CD8-positive, alpha-beta memory T cell (primary cell): Measurements from ENCODE around the gene TRIM8. TPM values are rescaled to one million over a fixed set of nuclear protein-coding genes. Genes with fewer than 3 reads are reported as not detected.
A peak's percentile ranks its signal among the peaks of the same experiment; 100 is the strongest.
"Not testable (repeated sequence)": the region's sequence is repeated elsewhere in the genome, so short reads cannot be mapped to it uniquely, and the experiment has no call there.

Experiments
- CTCF ChIA-PET: fragments of 350-600 bp; sonication (Branson Sonifier 250); formaldehyde crosslinking; loops from one replicate; lab custom pipeline; 2021; ENCODE audit warnings: antibody characterized with exemption; lab: Charles Lee
- POLR2A ChIA-PET: fragments of 350-600 bp; sonication (Branson Sonifier 250); formaldehyde crosslinking; loops from one replicate; lab custom pipeline; 2021; ENCODE audit warnings: antibody characterized with exemption; lab: Charles Lee
- DNase-seq, 5 donors: peaks; one replicate each; pipeline versions ENCODE4 v3.0.0 to v3.0.0-alpha.2; 2020 to 2022; ENCODE audit warnings: mixed read lengths in 1 of 5
- H3K27ac ChIP-seq: one replicate; pipeline ENCODE4 v1.7.0; 2013; ENCODE audit warnings: low read depth, mild to moderate bottlenecking, low read length, moderate library complexity
- H3K27me3 ChIP-seq: 2 replicates; pipeline ENCODE4 v1.7.0; 2013; ENCODE audit warnings: low read length, mild to moderate bottlenecking; ENCODE audit not compliant: insufficient read depth, poor library complexity, severe bottlenecking
- H3K36me3 ChIP-seq: 2 replicates; pipeline ENCODE4 v1.7.0; 2013; ENCODE audit warnings: mild to moderate bottlenecking, low read length, moderate library complexity; ENCODE audit not compliant: insufficient read depth
- H3K4me1 ChIP-seq: 2 replicates; pipeline ENCODE4 v1.7.0; 2013; ENCODE audit warnings: mild to moderate bottlenecking, low read length, moderate library complexity; ENCODE audit not compliant: insufficient read depth
- H3K4me3 ChIP-seq: 2 replicates; pipeline ENCODE4 v1.7.0; 2013; ENCODE audit warnings: mild to moderate bottlenecking, low read length
- H3K9me3 ChIP-seq: 2 replicates; pipeline ENCODE4 v1.7.0; 2013; ENCODE audit warnings: mild to moderate bottlenecking, low read length
- H3K27ac Mint-ChIP-seq, 8 donors: one replicate each; pipeline ENCODE4 v1.8.0; 2020 to 2021; ENCODE audit warnings: mixed read lengths in 8 of 8, mild to moderate bottlenecking in 6 of 8, inconsistent platforms in 3 of 8, moderate library complexity in 3 of 8
- H3K27me3 Mint-ChIP-seq, 2 donors: one replicate each; pipeline ENCODE4 v1.8.0; 2020 to 2021; ENCODE audit warnings: mixed read lengths in 2 of 2, mild to moderate bottlenecking in 1 of 2, moderate library complexity in 1 of 2
- H3K36me3 Mint-ChIP-seq, 3 donors: one replicate each; pipeline ENCODE4 v1.8.0; 2020 to 2021; ENCODE audit warnings: mixed read lengths in 3 of 3, inconsistent platforms in 1 of 3, mild to moderate bottlenecking in 1 of 3
- H3K4me1 Mint-ChIP-seq, 3 donors: one replicate each; pipeline ENCODE4 v1.8.0; 2020 to 2021; ENCODE audit warnings: mixed read lengths in 3 of 3, inconsistent platforms in 1 of 3, mild to moderate bottlenecking in 1 of 3
- H3K4me3 Mint-ChIP-seq, 7 donors: one replicate each; pipeline ENCODE4 v1.8.0; 2020 to 2021; ENCODE audit warnings: mixed read lengths in 7 of 7, mild to moderate bottlenecking in 6 of 7, moderate library complexity in 4 of 7, inconsistent platforms in 2 of 7
- H3K9me3 Mint-ChIP-seq, 5 donors: one replicate each; pipeline ENCODE4 v1.8.0; 2020 to 2022; ENCODE audit warnings: mixed read lengths in 5 of 5, mild to moderate bottlenecking in 3 of 5, moderate library complexity in 2 of 5, inconsistent platforms in 1 of 5
- polyA plus RNA-seq: library from polyadenylated mRNA; unstranded; fragments of 300-500 nt; fragmentation: Illumina TruSeq; gene quantifications from one replicate; pipeline ENCODE4 v1.2.3, GENCODE V29; 2021
- total RNA-seq, 2 experiments: library from RNA; stranded (reverse); gene quantifications; one replicate each; pipeline ENCODE4 v1.2.3, GENCODE V29; 2021

The TRIM8 gene
- total and polyA plus RNA-seq, 3 experiments from 2014 or later: 63.9 to 74.5 (median 72.0) TPM

GRCh38 chr10:102682981-102683380 is 38.7 kb downstream of the TRIM8 start:
- Histone ChIP-seq H3K36me3 (no peaks in the 10 kb centered on the region), H3K9me3 (no peaks in the 10 kb centered on the region), H3K27me3 (no peaks in the 10 kb centered on the region), H3K4me1 (peaks cover 11% of the 10 kb centered on the region), H3K27ac (no peak overlapping the region), H3K4me3 (no peak overlapping the region)
- Mint-ChIP-seq H3K27me3 (no peaks in the 10 kb centered on the region), H3K27ac (no peak overlapping the region), H3K9me3 (no peaks in the 10 kb centered on the region), H3K36me3 (peaks cover 0 to 25% (median 4%) of the 10 kb centered on the region in 3 donors), H3K4me1 (peaks cover 2 to 14% (median 11%) of the 10 kb centered on the region in 3 donors), H3K4me3 (no peak overlapping the region)
- DNase-seq: no peak
- ChIA-PET CTCF (no interaction called here), POLR2A (no interaction called here)

- no peak overlapping the region for H3K4me3 Mint-ChIP-seq
- POLR2A ChIA-PET: no interaction called here
- no peaks in the 10 kb centered on the region for H3K36me3 ChIP-seq
- H3K27ac Mint-ChIP-seq: peak overlapping the region in 4 of 8 donors; percentile 23 to 54 (median 38)
- H3K4me1 ChIP-seq: peaks cover 11% of the 10 kb centered on the region
- H3K9me3 ChIP-seq: no peaks in the 10 kb centered on the region
- H3K4me3 ChIP-seq: no peak overlapping the region
- H3K27me3 ChIP-seq: no peaks in the 10 kb centered on the region
- H3K9me3 Mint-ChIP-seq: no peaks in the 10 kb centered on the region
- H3K27ac ChIP-seq: no peak overlapping the region
- DNase-seq: no peak
- no peaks in the 10 kb centered on the region for H3K27me3 Mint-ChIP-seq
- peaks cover 0 to 26% (median 4%) of the 10 kb centered on the region in 3 donors for H3K36me3 Mint-ChIP-seq
- H3K4me1 Mint-ChIP-seq: peaks cover 2 to 11% (median 11%) of the 10 kb centered on the region in 3 donors
- CTCF ChIA-PET: no interaction called here
These were observed 39.5 kb downstream of the TRIM8 start for GRCh38 chr10:102683736-102684135.

GRCh38 chr10:102691285-102692066 is 47.2 kb downstream of the TRIM8 start:
- Histone ChIP-seq H3K27me3 (no peaks in the 10 kb centered on the region), H3K36me3 (no peaks in the 10 kb centered on the region), H3K4me1 (no peaks in the 10 kb centered on the region), H3K4me3 (no peak overlapping the region), H3K27ac (no peak overlapping the region), H3K9me3 (no peaks in the 10 kb centered on the region)
- Mint-ChIP-seq H3K9me3 (no peaks in the 10 kb centered on the region), H3K4me3 (no peak overlapping the region), H3K36me3 (peaks cover 0 to 32% (median 5%) of the 10 kb centered on the region in 3 donors), H3K27me3 (no peaks in the 10 kb centered on the region), H3K27ac (peak overlapping the region in 1 of 8 donors; percentile 3), H3K4me1 (no peaks in the 10 kb centered on the region)
- CTCF ChIA-PET: no interaction called here
- no peak for DNase-seq
- POLR2A ChIA-PET: no interaction called here

GRCh38 chr10:102695401-102695800 is 51.1 kb downstream of the TRIM8 start:
- POLR2A ChIA-PET, CTCF ChIA-PET: not testable (repeated sequence)

GRCh38 chr10:102696736-102697135 is 52.5 kb downstream of the TRIM8 start:
- H3K4me1 ChIP-seq: no peaks in the 10 kb centered on the region
- no peak overlapping the region for H3K4me3 ChIP-seq
- no peak overlapping the region for H3K27ac ChIP-seq
- no peaks in the 10 kb centered on the region for H3K9me3 Mint-ChIP-seq
- ChIA-PET CTCF (no interaction called here), POLR2A (interaction anchor here (0.6 kb wide), 1 partner anchor 18 kb away, joined by 3 read pairs; no protein-coding TSS in a partner anchor)
- H3K4me1 Mint-ChIP-seq: no peaks in the 10 kb centered on the region
- H3K36me3 Mint-ChIP-seq: peaks cover 8 to 58% (median 21%) of the 10 kb centered on the region in 3 donors
- H3K36me3 ChIP-seq: no peaks in the 10 kb centered on the region
- H3K27me3 Mint-ChIP-seq: no peaks in the 10 kb centered on the region
- no peak overlapping the region for H3K27ac Mint-ChIP-seq
- H3K9me3 ChIP-seq: no peaks in the 10 kb centered on the region
- no peaks in the 10 kb centered on the region for H3K27me3 ChIP-seq
- DNase-seq: no peak
- H3K4me3 Mint-ChIP-seq: no peak overlapping the region

More at GRCh38 chr10:102695401-102695800, 51.1 kb downstream of the TRIM8 start:
- not testable (repeated sequence) for H3K4me1 Mint-ChIP-seq, H3K27me3 ChIP-seq, H3K9me3 ChIP-seq, H3K9me3 Mint-ChIP-seq, H3K4me3 Mint-ChIP-seq, H3K27me3 Mint-ChIP-seq, H3K36me3 ChIP-seq, H3K4me1 ChIP-seq, H3K4me3 ChIP-seq, H3K27ac ChIP-seq, H3K27ac Mint-ChIP-seq, DNase-seq
- H3K36me3 Mint-ChIP-seq: peaks cover 8 to 56% (median 21%) of the 10 kb centered on the region in 3 donors

DNA sequence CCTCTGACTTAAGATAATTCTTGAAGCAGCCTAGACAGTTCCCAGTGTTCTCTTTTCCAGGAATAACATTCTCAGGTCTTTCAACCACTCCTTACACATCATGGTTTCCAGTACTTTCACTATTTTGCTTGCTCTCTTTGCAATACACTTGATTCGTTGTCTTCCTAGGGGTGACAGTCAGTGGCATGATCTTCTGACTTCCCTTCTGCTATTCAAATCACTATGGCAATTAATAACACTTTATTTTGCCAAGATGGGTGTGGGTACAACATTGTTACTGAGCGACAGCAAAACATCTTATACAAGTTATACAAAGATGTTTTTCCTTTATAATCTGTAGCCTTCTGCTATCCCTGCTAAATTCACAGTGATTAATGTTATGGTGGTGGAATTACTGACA is 54.6 kb downstream of the TRIM8 start:
- DNase-seq: no peak
- H3K27me3 Mint-ChIP-seq: no peaks in the 10 kb centered on the region
- H3K27ac Mint-ChIP-seq: no peak overlapping the region
- no peaks in the 10 kb centered on the region for H3K27me3 ChIP-seq
- CTCF ChIA-PET: no interaction called here
- POLR2A ChIA-PET: interaction anchor here (0.6 kb wide), 1 partner anchor 219 kb away, joined by 3 read pairs; the partner anchor contains the start of gene CNNM2
- H3K36me3 ChIP-seq: no peaks in the 10 kb centered on the region
- no peaks in the 10 kb centered on the region for H3K9me3 ChIP-seq
- H3K9me3 Mint-ChIP-seq: no peaks in the 10 kb centered on the region
- H3K4me3 ChIP-seq: no peak overlapping the region
- H3K36me3 Mint-ChIP-seq: peaks cover 8 to 54% (median 21%) of the 10 kb centered on the region in 3 donors
- H3K4me1 Mint-ChIP-seq: no peaks in the 10 kb centered on the region
- no peak overlapping the region for H3K4me3 Mint-ChIP-seq
- H3K4me1 ChIP-seq: no peaks in the 10 kb centered on the region
- no peak overlapping the region for H3K27ac ChIP-seq

GRCh38 chr10:102701272-102701671 is 57.0 kb downstream of the TRIM8 start:
- ChIA-PET POLR2A (interaction anchor here (0.7 kb wide), 1 partner anchor 29 kb away, joined by 6 read pairs; no protein-coding TSS in a partner anchor), CTCF (interaction anchor here (1.6 kb wide), 1 partner anchor 13 kb away, joined by 4 read pairs; the partner anchor contains the start of genes ARL3 and SFXN2)
- Histone ChIP-seq H3K9me3 (no peaks in the 10 kb centered on the region), H3K4me1 (no peaks in the 10 kb centered on the region), H3K27me3 (no peaks in the 10 kb centered on the region), H3K36me3 (no peaks in the 10 kb centered on the region), H3K4me3 (no peak overlapping the region), H3K27ac (no peak overlapping the region)
- H3K27ac Mint-ChIP-seq: no peak overlapping the region
- no peaks in the 10 kb centered on the region for H3K27me3 Mint-ChIP-seq
- H3K36me3 Mint-ChIP-seq: peaks cover 8 to 49% (median 20%) of the 10 kb centered on the region in 3 donors
- DNase-seq: no peak
- H3K4me3 Mint-ChIP-seq: no peak overlapping the region
- no peaks in the 10 kb centered on the region for H3K9me3 Mint-ChIP-seq
- peaks cover 10 to 11% (median 11%) of the 10 kb centered on the region in 3 donors for H3K4me1 Mint-ChIP-seq

- no peak overlapping the region for H3K4me3 ChIP-seq
- H3K4me3 Mint-ChIP-seq: no peak overlapping the region
- H3K4me1 Mint-ChIP-seq: peaks cover 11 to 13% (median 13%) of the 10 kb centered on the region in 3 donors
- H3K27ac Mint-ChIP-seq: no peak overlapping the region
- ChIA-PET CTCF (interaction anchor here (1.6 kb wide), 1 partner anchor 12 kb away, joined by 4 read pairs; the partner anchor contains the start of genes ARL3 and SFXN2), POLR2A (no interaction called here)
- H3K27me3 ChIP-seq: no peaks in the 10 kb centered on the region
- no peaks in the 10 kb centered on the region for H3K27me3 Mint-ChIP-seq
- no peaks in the 10 kb centered on the region for H3K36me3 ChIP-seq
- no peak overlapping the region for H3K27ac ChIP-seq
- H3K4me1 ChIP-seq: no peaks in the 10 kb centered on the region
- no peaks in the 10 kb centered on the region for H3K9me3 Mint-ChIP-seq
- H3K9me3 ChIP-seq: no peaks in the 10 kb centered on the region
- DNase-seq: no peak
- peaks cover 8 to 45% (median 18%) of the 10 kb centered on the region in 3 donors for H3K36me3 Mint-ChIP-seq
These were observed 57.5 kb downstream of the TRIM8 start for GRCh38 chr10:102701796-102702195.
